B cell (primary cell): ENCODE measurements around the gene RAD9A. TPM values are rescaled to one million over a fixed set of nuclear protein-coding genes. Genes with fewer than 3 reads are reported as not detected.

Experiments
- ATAC-seq: fragments of 200-7000 bp; cut with Tn5 transposase; one replicate; pipeline ENCODE4 v1.10.0; 2021; ENCODE audit warnings: low read depth, mild to moderate bottlenecking, moderate number of reproducible peaks, moderate library complexity
- CTCF ChIA-PET: fragments of 350-600 bp; sonication (Branson Sonifier 250); formaldehyde crosslinking; loops from one replicate; lab custom pipeline; 2021; ENCODE audit warnings: antibody characterized with exemption, inconsistent platforms; lab: Charles Lee
- POLR2A ChIA-PET: fragments of 350-600 bp; sonication (Branson Sonifier 250); formaldehyde crosslinking; loops from one replicate; lab custom pipeline; 2021; ENCODE audit warnings: antibody characterized with exemption; lab: Charles Lee
- DNase-seq: peaks from one replicate; pipeline ENCODE4 v3.0.0; 2013
- H2AFZ ChIP-seq: 2 replicates; pipeline ENCODE4 v1.6.1; 2012; ENCODE audit warnings: mild to moderate bottlenecking, low read depth, low read length; ENCODE audit not compliant: insufficient read depth, poor library complexity, severe bottlenecking
- H3K27ac ChIP-seq, 2 donors: 1 replicate in 1 of 2; 2 replicates in 1 of 2; pipeline ENCODE4 v1.5.1; 2012 to 2013; ENCODE audit warnings: low read length in 2 of 2, mild to moderate bottlenecking in 2 of 2, moderate library complexity in 1 of 2
- H3K27me3 ChIP-seq, 4 experiments: fragments of 200-600 bp in 1 of 4; sonication (generic) in 1 of 4; replicated peaks in 1 of 4; 1 replicate in 2 of 4; 2 replicates in 2 of 4; pipeline versions ENCODE4 v1.6.1 to v1.7.0; 2013 to 2016; ENCODE audit warnings: low read length in 3 of 4, mild to moderate bottlenecking in 2 of 4, mixed read lengths in 1 of 4, moderate library complexity in 1 of 4; ENCODE audit not compliant: insufficient read depth in 4 of 4, control insufficient read depth in 3 of 4; ENCODE audit errors: control extremely low read depth in 1 of 4
- H3K36me3 ChIP-seq, 2 experiments: replicated peaks in 1 of 2; 1 replicate in 1 of 2; 2 replicates in 1 of 2; pipeline versions ENCODE4 v1.6.1 to v1.7.1; 2013; ENCODE audit warnings: low read length in 1 of 2; ENCODE audit not compliant: insufficient read depth in 2 of 2, control insufficient read depth in 1 of 2; ENCODE audit errors: control extremely low read depth in 1 of 2, extremely low read depth in 1 of 2
- H3K4me1 ChIP-seq, 2 donors: fragments of 200-600 bp in 1 of 2; sonication (generic) in 1 of 2; 1 replicate in 1 of 2; 2 replicates in 1 of 2; pipeline versions ENCODE4 v1.5.1 to v1.6.1; 2013 to 2017; ENCODE audit warnings: low read length in 2 of 2; ENCODE audit not compliant: control insufficient read depth in 2 of 2, insufficient read depth in 2 of 2
- H3K4me2 ChIP-seq: replicated peaks from 2 replicates; pipeline ENCODE3; 2012; ENCODE audit warnings: mild to moderate bottlenecking, low read depth, low read length; ENCODE audit not compliant: poor library complexity, severe bottlenecking
- H3K4me3 ChIP-seq, 5 experiments: fragments of 200-600 bp in 1 of 5; sonication (generic) in 1 of 5; 1 replicate in 3 of 5; 2 replicates in 2 of 5; pipeline versions ENCODE4 v1.5.1 to v1.7.0; 2011 to 2016; ENCODE audit warnings: low read length in 4 of 5, mild to moderate bottlenecking in 4 of 5, low read depth in 2 of 5, control low read depth in 1 of 5, moderate library complexity in 1 of 5; ENCODE audit not compliant: insufficient read depth in 1 of 5; ENCODE audit errors: control extremely low read depth in 1 of 5, extremely low read depth in 1 of 5
- H3K79me2 ChIP-seq: fragments of 200-600 bp; sonication (generic); one replicate; pipeline ENCODE4 v1.6.0; 2016; ENCODE audit warnings: low read length; ENCODE audit not compliant: control insufficient read depth, insufficient read depth
- H3K9ac ChIP-seq: fragments of 200-600 bp; sonication (generic); 2 replicates; pipeline ENCODE4 v1.6.1; 2017; ENCODE audit warnings: mild to moderate bottlenecking, low read length, moderate library complexity
- H3K9me3 ChIP-seq, 3 donors: one replicate each; pipeline versions ENCODE4 v1.6.1 to v1.7.1; 2013; ENCODE audit warnings: low read length in 2 of 3; ENCODE audit not compliant: control insufficient read depth in 2 of 3, insufficient read depth in 1 of 3; ENCODE audit errors: control extremely low read depth in 1 of 3
- H4K20me1 ChIP-seq: 2 replicates; pipeline ENCODE4 v1.6.0; 2012; ENCODE audit warnings: mild to moderate bottlenecking, low read length; ENCODE audit not compliant: insufficient read depth, control insufficient read depth, poor library complexity, severe bottlenecking
- H3K27ac Mint-ChIP-seq: one replicate; pipeline ENCODE4 v1.8.0; 2021; ENCODE audit warnings: mixed read lengths
- H3K27me3 Mint-ChIP-seq: one replicate; pipeline ENCODE4 v1.8.0; 2021; ENCODE audit warnings: mixed read lengths
- H3K4me1 Mint-ChIP-seq: one replicate; pipeline ENCODE4 v1.8.0; 2021; ENCODE audit warnings: mixed read lengths
- H3K4me3 Mint-ChIP-seq: one replicate; pipeline ENCODE4 v1.8.0; 2021; ENCODE audit warnings: mixed read lengths
- H3K9me3 Mint-ChIP-seq: one replicate; pipeline ENCODE4 v1.8.0; 2022; ENCODE audit warnings: mixed read lengths; ENCODE audit not compliant: insufficient read depth
- CTCF ChIP-seq: fragments of 200-600 bp; IDR thresholded peaks from one replicate; pipeline ENCODE4 v1.8.0; 2022; ENCODE audit warnings: antibody characterized with exemption, mild to moderate bottlenecking
- EZH2 ChIP-seq: IDR thresholded peaks from 2 replicates; pipeline ENCODE4 v1.6.1; 2012; ENCODE audit warnings: borderline replicate concordance, low read depth, mild to moderate bottlenecking, moderate library complexity, low read length; ENCODE audit not compliant: insufficient read depth, poor library complexity, severe bottlenecking
- WGBS: methylation state at CpG from one replicate; pipeline ENCODE4 v1.1.5; 2013; ENCODE audit warnings: missing lambda C conversion rate; ENCODE audit not compliant: insufficient coverage; 5-methylcytosine and 5-hydroxymethylcytosine counted together
- intact Hi-C: fragments of 100-400 bp; cut with micrococcal nuclease; formaldehyde crosslinking; loops from one replicate; pipeline ENCODE4 v1.10.0; 2022
- polyA plus RNA-seq: library from polyadenylated mRNA; depleted of rRNA; stranded (reverse); fragments of >200 nt; gene quantifications from 2 replicates; pipeline ENCODE4 v1.2.3, GENCODE V29; 2012
- total RNA-seq, 2 donors: library from RNA; stranded (reverse); fragments of 120-200 nt in 1 of 2; gene quantifications; 1 replicate in 1 of 2; 2 replicates in 1 of 2; pipeline versions ENCODE4 v1.2.3 to v1.2.4, GENCODE V29; 2013 to 2022

RAD9A gene
- total and polyA plus RNA-seq, 2 donors (not counting 1 experiment from before 2014, with no cell fraction given): 50.6 to 76.8 TPM

- Mint-ChIP-seq H3K4me1 (peaks cover 31% of the 10 kb centered on the region), H3K27me3 (no peaks in the 10 kb centered on the region), H3K9me3 (no peaks in the 10 kb centered on the region), H3K27ac (no peak overlapping the region), H3K4me3 (no peak overlapping the region)
- Histone ChIP-seq H3K27ac (no peak overlapping the region), H3K4me2 (no peak overlapping the region), H3K4me3 (no peak overlapping the region), H3K36me3 (no peaks in the 10 kb centered on the region), H3K9ac (no peak overlapping the region), H2AFZ (no peak overlapping the region), H3K79me2 (peaks cover 20% of the 10 kb centered on the region), H4K20me1 (peaks cover 7% of the 10 kb centered on the region), H3K9me3 (no peaks in the 10 kb centered on the region), H3K27me3 (no peaks in the 10 kb centered on the region), H3K4me1 (peaks cover 22 to 34% of the 10 kb centered on the region in 2 donors)
- CTCF ChIA-PET: interaction anchor here (0.5 to 42.2 kb wide), 6 partner anchors 30 to 331 kb away, joined by 3 to 2379 read pairs (median 4); partner anchors contain the start of genes CLCF1 and POLD4
- POLR2A ChIA-PET: interaction anchor here (5.8 kb wide), 1 partner anchor 31 kb away, joined by 153 read pairs; the partner anchor contains the start of gene POLD4
- no peak for ATAC-seq
- intact Hi-C loops: loop anchor here (5.0 kb wide), 2 partner anchors 98 to 143 kb away; partner anchors contain the start of gene ANKRD13D
- DNase-seq: no peak
- 96% methylated on average over 3 of the region's 3 CpGs for WGBS
- no peak for TF ChIP-seq EZH2
- TF ChIP-seq CTCF: no peak
These were observed 6.9 kb upstream of the RAD9A start for GRCh38 chr11:67384851-67385366.

- POLR2A ChIA-PET: interaction anchor here (0.7 to 1.5 kb wide), 4 partner anchors 11 to 928 kb away, joined by 4 to 8 read pairs (median 4); partner anchors contain the start of gene POLD4
- no peak for TF ChIP-seq EZH2
- TF ChIP-seq CTCF: no peak
- no peak overlapping the region for H3K27ac Mint-ChIP-seq
- Histone ChIP-seq H4K20me1 (peaks cover 15% of the 10 kb centered on the region), H3K79me2 (peaks cover 35% of the 10 kb centered on the region), H3K9ac (no peak overlapping the region), H3K9me3 (no peaks in the 10 kb centered on the region), H2AFZ (no peak overlapping the region), H3K36me3 (no peaks in the 10 kb centered on the region), H3K4me3 (no peak overlapping the region), H3K4me2 (no peak overlapping the region), H3K27ac (no peak overlapping the region), H3K27me3 (no peaks in the 10 kb centered on the region), H3K4me1 (peaks cover 10 to 29% of the 10 kb centered on the region in 2 donors)
- no peaks in the 10 kb centered on the region for H3K9me3 Mint-ChIP-seq
- CTCF ChIA-PET: interaction anchor here (0.9 to 42.2 kb wide), 11 partner anchors 8 to 306 kb away, joined by 3 to 2379 read pairs (median 3); partner anchors contain the start of genes CLCF1, GRK2, POLD4 and PPP1CA
- intact Hi-C loops: no loop called here
- ATAC-seq (no peak), DNase-seq (no peak)
- peaks cover 25% of the 10 kb centered on the region for H3K4me1 Mint-ChIP-seq
- H3K4me3 Mint-ChIP-seq: no peak overlapping the region
- WGBS: 30% methylated on average over 2 of the region's 9 CpGs
- H3K27me3 Mint-ChIP-seq: no peaks in the 10 kb centered on the region
These were observed 4.7 kb upstream of the RAD9A start for GRCh38 chr11:67387069-67387468.
